Panc1 (cell line): ENCODE data around the gene GNAI2. TPM values are rescaled to one million over a fixed set of nuclear protein-coding genes. Genes with fewer than 3 reads are reported as not detected.

Source experiments
- ATAC-seq: fragments of 200-7000 bp; cut with Tn5 transposase; 2 replicates; pipeline ENCODE4 v1.9.1; 2020; ENCODE audit warnings: mild to moderate bottlenecking, moderate library complexity
- BruUV-seq: library from RNA; stranded (reverse); fragments of 400-500 nt; replicated peaks from 2 replicates; lab custom pipeline; 2021; lab: Mats Ljungman, UMichigan
- CTCF ChIA-PET: fragments of 300-600 bp; sonication (Branson Sonifier 250); formaldehyde crosslinking; loops from one replicate; lab custom pipeline; 2022; ENCODE audit warnings: antibody characterized with exemption; lab: Charles Lee
- POLR2A ChIA-PET: fragments of 300-600 bp; sonication (Branson Sonifier 250); formaldehyde crosslinking; loops from one replicate; lab custom pipeline; 2022; ENCODE audit warnings: antibody characterized with exemption; lab: Charles Lee
- DNase-seq: peaks from one replicate; pipeline ENCODE4 v3.0.0-alpha.2; 2010; ENCODE audit warnings: low read depth, low spot score
- H3K27ac ChIP-seq: 2 replicates; pipeline ENCODE4 v1.5.1; 2011; ENCODE audit warnings: mild to moderate bottlenecking, low read length, inconsistent platforms
- H3K27me3 ChIP-seq: fragments of 200-500 bp; sonication (Bioruptor generic); 2 replicates; pipeline ENCODE4 v1.6.0; 2014; ENCODE audit warnings: low read length, inconsistent platforms; ENCODE audit not compliant: control insufficient read depth, insufficient read depth
- H3K36me3 ChIP-seq: fragments of 200-500 bp; sonication (Bioruptor generic); 2 replicates; pipeline ENCODE4 v1.5.1; 2014; ENCODE audit warnings: inconsistent platforms, mild to moderate bottlenecking, low read length, moderate library complexity; ENCODE audit not compliant: control insufficient read depth, insufficient read depth
- H3K4me1 ChIP-seq: 2 replicates; pipeline ENCODE4 v1.5.1; 2011; ENCODE audit warnings: inconsistent platforms, mild to moderate bottlenecking, low read length, moderate library complexity; ENCODE audit not compliant: control insufficient read depth, insufficient read depth
- H3K4me3 ChIP-seq, 2 experiments: 2 replicates each; pipeline ENCODE4 v1.5.1; 2011 to 2012; ENCODE audit warnings: low read depth in 2 of 2, low read length in 2 of 2, mild to moderate bottlenecking in 2 of 2, inconsistent platforms in 1 of 2, moderate library complexity in 1 of 2
- H3K9me3 ChIP-seq: fragments of 200-500 bp; sonication (Bioruptor generic); 2 replicates; pipeline ENCODE4 v1.5.1; 2014; ENCODE audit warnings: low read depth, mild to moderate bottlenecking, inconsistent platforms, low read length, moderate library complexity; ENCODE audit not compliant: control insufficient read depth, insufficient read depth
- POLR2AphosphoS5 ChIP-seq: IDR thresholded peaks from 2 replicates; pipeline ENCODE4 v1.6.1; 2012; ENCODE audit warnings: mild to moderate bottlenecking, low read depth, low read length, moderate library complexity
- SIN3A ChIP-seq: IDR thresholded peaks from 2 replicates; pipeline ENCODE4 v1.6.1; 2012; ENCODE audit warnings: low read depth, mild to moderate bottlenecking, low read length, moderate library complexity, borderline replicate concordance; ENCODE audit not compliant: insufficient read depth
- TCF7L2 ChIP-seq: IDR thresholded peaks from 2 replicates; pipeline ENCODE4 v1.6.1; 2011; ENCODE audit warnings: mild to moderate bottlenecking, low read depth, low read length, inconsistent platforms
- in situ Hi-C: cut with HindIII; loops from 2 replicates; pipeline ENCODE4 v1.10.0; 2016; ENCODE audit warnings: low sequenced_read_pairs, low pct_unique_long_range_greater_than_20kb
- intact Hi-C: fragments of 100-400 bp; cut with micrococcal nuclease; formaldehyde crosslinking; loops from one replicate; pipeline ENCODE4 v1.10.0; 2022; ENCODE audit not compliant: unreplicated experiment
- total RNA-seq: library from RNA; stranded (reverse); gene quantifications from one replicate; pipeline ENCODE4 v1.2.1, GENCODE V29; 2021; ENCODE audit not compliant: unreplicated experiment
- TF ChIP-seq, protein P1 (sequence below): fragments of 450-650 bp; IDR thresholded peaks from 2 replicates; pipeline ENCODE4 v1.5.1; 2017; ENCODE audit warnings: mild to moderate bottlenecking
- TF ChIP-seq, protein P2 (sequence below), 2 experiments: IDR thresholded peaks; 2 replicates each; pipeline ENCODE4 v1.6.1; 2011 to 2012; ENCODE audit warnings: low read depth in 2 of 2, control low read depth in 1 of 2, low read length in 1 of 2, mild to moderate bottlenecking in 1 of 2, moderate library complexity in 1 of 2; ENCODE audit not compliant: insufficient read depth in 1 of 2

GNAI2 gene
- total RNA-seq, 1 experiment from 2014 or later: 170 TPM

DNA sequence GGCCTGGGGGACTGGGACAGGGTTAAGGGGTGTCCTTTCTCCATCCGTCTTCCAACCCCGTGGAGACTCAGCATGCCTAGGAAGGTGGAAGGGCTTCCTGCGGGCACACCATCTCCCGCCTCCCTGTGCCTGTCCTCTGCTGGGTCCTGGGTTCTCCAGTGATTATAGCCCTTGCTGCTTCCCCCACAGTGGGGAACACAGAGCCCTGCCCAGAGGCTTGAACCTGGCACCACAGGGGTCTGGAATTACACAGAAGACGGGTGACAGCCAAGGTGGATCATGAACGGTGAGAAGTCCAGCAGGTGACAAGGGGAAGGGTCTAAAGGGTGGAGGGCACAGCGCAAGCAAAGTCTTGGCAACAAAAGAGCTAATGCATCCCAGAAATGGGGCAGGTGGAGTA lies 26.8 kb downstream of the GNAI2 start:
- Histone ChIP-seq H3K36me3 (no peaks in the 10 kb centered on the region), H3K27me3 (no peaks in the 10 kb centered on the region), H3K4me3 (no peak overlapping the region), H3K9me3 (no peaks in the 10 kb centered on the region), H3K27ac (no peak overlapping the region), H3K4me1 (peaks cover 9% of the 10 kb centered on the region)
- in situ Hi-C loops (no loop called here), intact Hi-C loops (loop anchor here (10.0 kb wide), 1 partner anchor 68 kb away; the partner anchor contains the start of gene GNAT1)
- ATAC-seq (no peak), DNase-seq (no peak)
- no TSS peak for BruUV-seq
- no peak for TF ChIP-seq TCF7L2
- no peak for TF ChIP-seq SIN3A
- TF ChIP-seq, protein P1, sequence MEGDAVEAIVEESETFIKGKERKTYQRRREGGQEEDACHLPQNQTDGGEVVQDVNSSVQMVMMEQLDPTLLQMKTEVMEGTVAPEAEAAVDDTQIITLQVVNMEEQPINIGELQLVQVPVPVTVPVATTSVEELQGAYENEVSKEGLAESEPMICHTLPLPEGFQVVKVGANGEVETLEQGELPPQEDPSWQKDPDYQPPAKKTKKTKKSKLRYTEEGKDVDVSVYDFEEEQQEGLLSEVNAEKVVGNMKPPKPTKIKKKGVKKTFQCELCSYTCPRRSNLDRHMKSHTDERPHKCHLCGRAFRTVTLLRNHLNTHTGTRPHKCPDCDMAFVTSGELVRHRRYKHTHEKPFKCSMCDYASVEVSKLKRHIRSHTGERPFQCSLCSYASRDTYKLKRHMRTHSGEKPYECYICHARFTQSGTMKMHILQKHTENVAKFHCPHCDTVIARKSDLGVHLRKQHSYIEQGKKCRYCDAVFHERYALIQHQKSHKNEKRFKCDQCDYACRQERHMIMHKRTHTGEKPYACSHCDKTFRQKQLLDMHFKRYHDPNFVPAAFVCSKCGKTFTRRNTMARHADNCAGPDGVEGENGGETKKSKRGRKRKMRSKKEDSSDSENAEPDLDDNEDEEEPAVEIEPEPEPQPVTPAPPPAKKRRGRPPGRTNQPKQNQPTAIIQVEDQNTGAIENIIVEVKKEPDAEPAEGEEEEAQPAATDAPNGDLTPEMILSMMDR: no peak
- TF ChIP-seq, protein P2, sequence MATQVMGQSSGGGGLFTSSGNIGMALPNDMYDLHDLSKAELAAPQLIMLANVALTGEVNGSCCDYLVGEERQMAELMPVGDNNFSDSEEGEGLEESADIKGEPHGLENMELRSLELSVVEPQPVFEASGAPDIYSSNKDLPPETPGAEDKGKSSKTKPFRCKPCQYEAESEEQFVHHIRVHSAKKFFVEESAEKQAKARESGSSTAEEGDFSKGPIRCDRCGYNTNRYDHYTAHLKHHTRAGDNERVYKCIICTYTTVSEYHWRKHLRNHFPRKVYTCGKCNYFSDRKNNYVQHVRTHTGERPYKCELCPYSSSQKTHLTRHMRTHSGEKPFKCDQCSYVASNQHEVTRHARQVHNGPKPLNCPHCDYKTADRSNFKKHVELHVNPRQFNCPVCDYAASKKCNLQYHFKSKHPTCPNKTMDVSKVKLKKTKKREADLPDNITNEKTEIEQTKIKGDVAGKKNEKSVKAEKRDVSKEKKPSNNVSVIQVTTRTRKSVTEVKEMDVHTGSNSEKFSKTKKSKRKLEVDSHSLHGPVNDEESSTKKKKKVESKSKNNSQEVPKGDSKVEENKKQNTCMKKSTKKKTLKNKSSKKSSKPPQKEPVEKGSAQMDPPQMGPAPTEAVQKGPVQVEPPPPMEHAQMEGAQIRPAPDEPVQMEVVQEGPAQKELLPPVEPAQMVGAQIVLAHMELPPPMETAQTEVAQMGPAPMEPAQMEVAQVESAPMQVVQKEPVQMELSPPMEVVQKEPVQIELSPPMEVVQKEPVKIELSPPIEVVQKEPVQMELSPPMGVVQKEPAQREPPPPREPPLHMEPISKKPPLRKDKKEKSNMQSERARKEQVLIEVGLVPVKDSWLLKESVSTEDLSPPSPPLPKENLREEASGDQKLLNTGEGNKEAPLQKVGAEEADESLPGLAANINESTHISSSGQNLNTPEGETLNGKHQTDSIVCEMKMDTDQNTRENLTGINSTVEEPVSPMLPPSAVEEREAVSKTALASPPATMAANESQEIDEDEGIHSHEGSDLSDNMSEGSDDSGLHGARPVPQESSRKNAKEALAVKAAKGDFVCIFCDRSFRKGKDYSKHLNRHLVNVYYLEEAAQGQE (IDR thresholded peaks at IDR 0.05; ENCODE audit: insufficient read depth in 1 of 2, low read depth in 2 of 2, low read length in 1 of 2): no peak
- TF ChIP-seq POLR2AphosphoS5: no peak
- ChIA-PET CTCF (no interaction called here), POLR2A (no interaction called here)

- H3K27ac ChIP-seq: no peak overlapping the region
- no peaks in the 10 kb centered on the region for H3K36me3 ChIP-seq
- CTCF ChIA-PET: no interaction called here
- intact Hi-C loops: loop anchor here (10.0 kb wide), 1 partner anchor 69 kb away; the partner anchor contains the start of gene GNAT1
- H3K4me3 ChIP-seq: no peak overlapping the region
- POLR2A ChIA-PET: interaction anchor here (0.5 kb wide), 1 partner anchor 65 kb away, joined by 5 read pairs; no protein-coding TSS in a partner anchor
- in situ Hi-C loops: no loop called here
- H3K27me3 ChIP-seq: no peaks in the 10 kb centered on the region
- H3K4me1 ChIP-seq: peaks cover 9% of the 10 kb centered on the region
- DNase-seq (no peak), ATAC-seq (no peak)
- H3K9me3 ChIP-seq: no peaks in the 10 kb centered on the region
- BruUV-seq: no TSS peak
- TF ChIP-seq, protein P1: no peak
- TF ChIP-seq SIN3A (no peak), POLR2AphosphoS5 (no peak), TCF7L2 (no peak)
- TF ChIP-seq, protein P2 (IDR thresholded peaks at IDR 0.05; ENCODE audit: insufficient read depth in 1 of 2, low read depth in 2 of 2, low read length in 1 of 2): no peak
Measured at GRCh38 chr3:50263478-50264382, 27.7 kb downstream of the GNAI2 start.
